CD4-positive, alpha-beta T cell treated with Interferon alpha-2 for 1 hour (primary cell): ENCODE data around the gene NECTIN3.

Experiments
- DNase-seq, 2 donors: peaks; one replicate each; pipeline ENCODE4 v3.0.0-alpha.2; 2020 to 2022

Gene NECTIN3

DNA sequence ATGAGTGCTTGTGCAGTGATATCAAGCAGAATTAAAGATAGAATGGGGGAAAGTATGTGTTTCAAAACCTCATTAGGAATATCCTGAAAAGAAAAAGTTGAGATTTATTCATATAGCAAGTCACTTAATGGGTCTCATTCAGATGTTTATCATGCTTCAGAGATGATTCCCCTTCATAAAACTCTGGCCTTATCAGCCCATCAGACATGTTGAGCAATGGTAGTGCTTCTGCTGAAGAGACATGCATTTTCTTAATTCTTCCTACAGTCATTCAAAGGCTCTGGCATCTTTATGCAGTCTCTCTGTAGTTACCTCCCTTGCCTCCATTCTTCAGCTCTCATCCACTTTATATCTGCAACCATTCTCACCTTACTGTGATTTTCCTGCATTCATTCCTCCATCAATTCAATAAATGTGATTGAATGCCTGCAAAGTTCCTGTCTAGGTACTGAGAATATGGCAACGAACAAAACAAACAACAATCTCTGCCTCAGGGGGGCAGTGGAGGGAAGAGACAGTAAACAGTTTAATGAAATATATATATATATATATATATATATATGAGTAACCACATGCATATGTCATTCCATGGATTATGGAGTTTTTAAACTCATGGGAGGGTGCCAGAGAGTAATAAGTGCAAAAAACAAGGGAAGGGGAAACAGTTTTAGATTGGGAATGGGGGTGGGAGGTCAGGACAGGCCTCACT lies 138.5 kb downstream of the NECTIN3 start:
- DNase-seq, result peak in 1 of 2 donors; percentile 11

DNA sequence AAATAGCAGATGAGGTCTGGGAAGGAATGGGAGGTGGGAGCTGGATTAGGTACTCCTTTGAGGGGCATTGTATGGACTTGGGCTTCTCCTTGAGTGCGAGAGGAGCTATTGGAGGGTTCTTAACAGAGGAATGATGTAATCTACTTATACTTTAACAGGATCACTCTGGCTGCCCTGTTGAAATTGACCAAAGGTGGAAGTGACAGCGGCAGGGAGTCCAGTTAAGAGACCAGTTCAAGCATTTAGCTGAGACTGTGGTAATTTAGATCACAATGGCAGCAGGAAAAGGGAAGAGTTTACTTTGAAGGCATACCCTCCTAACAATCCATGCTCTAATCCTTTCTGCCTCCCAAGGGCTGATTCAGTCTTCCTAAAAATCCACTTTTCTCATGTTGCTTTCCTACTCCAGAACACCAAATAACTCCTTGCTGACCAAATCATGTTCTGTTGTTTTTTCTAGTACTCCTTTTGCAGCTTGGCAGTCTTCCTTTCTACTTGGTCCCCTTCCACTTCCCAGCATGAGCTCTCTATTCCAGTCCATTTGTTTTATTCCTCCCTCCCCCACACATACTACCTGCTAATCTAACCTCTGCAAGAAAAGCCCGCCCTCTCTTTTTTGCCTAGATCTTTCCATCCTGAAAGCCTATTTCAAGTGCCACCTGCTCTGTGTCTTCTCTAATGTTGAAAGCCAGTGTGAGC lies 139.4 kb downstream of the NECTIN3 start:
- no peak for DNase-seq

DNA sequence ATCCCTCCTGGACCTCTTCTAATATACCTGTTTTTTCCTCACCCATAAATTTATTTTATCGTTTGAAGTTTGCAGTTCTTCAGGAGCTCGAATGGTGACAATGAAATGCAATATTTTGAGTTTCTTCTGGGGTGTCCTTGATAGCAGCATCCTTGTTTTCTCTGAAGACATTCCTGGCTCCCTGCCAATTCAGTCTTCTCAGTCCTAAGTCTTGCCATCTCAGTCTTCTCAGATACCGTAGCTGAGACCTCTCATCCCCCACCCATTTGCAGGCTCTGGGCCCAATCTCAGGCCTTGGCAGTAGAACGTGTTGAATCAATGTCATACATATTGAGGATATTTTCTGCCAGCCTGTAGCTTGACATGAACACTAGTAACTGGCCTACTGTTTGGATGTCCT lies 140.9 kb downstream of the NECTIN3 start:
- no peak for DNase-seq

DNA sequence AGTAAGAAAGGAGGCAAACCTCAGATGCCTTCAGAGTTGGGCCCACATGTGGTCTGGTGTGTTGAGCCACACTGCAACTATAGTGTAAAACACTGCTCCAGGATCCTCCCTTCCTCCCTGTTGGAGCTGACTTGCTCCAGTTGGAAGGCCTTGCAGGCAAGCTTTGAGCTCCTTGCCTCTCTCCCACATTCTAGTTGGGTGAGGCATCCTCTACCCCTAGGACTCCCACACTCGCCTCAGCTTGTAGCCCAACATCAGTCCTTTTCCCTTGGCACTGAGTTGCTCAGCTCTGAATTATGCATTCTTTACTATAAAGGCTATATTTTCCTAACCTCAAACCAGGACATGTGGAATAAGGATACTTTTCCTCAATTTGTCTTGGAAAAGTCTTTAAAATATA lies 143.9 kb downstream of the NECTIN3 start:
- DNase-seq, result no peak

DNA sequence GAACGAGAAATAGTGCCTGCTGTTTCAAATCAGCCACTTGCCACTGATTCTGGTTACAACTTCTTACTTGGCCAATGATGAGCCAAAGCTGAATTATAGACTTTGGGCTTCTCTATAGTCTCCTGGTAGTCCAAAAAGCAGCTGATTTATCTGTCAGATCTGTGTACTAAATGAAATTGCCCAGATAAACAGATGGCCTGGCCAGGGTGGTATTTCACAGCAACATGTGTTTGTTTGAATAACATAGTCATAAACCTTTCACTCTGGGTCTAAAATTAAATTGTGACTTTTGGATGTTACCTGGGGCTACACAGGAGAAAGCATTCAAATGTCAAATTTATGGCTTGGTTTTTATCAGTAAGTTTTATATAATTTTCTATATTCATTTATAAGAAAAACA lies 147.0 kb downstream of the NECTIN3 start:
- DNase-seq, result no peak

DNA sequence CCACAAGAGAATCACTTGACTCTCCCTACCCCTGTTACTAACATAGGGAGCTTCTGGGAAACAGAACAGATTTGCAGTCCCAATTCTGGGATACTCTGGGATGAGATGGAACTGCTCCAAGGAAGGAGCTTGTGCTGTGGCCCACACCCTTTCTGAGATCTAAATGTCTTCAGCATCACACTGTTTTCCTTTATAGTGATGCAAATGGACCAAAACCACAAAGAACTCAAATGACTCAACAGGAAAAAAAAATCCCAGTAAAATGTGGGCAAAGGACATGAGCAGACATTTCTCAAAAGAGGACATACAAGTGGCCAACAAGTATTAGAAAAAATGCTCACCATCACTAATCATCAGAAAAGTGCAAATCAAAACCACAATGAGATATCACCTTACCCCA lies 155.6 kb downstream of the NECTIN3 start:
- no peak for DNase-seq

DNA sequence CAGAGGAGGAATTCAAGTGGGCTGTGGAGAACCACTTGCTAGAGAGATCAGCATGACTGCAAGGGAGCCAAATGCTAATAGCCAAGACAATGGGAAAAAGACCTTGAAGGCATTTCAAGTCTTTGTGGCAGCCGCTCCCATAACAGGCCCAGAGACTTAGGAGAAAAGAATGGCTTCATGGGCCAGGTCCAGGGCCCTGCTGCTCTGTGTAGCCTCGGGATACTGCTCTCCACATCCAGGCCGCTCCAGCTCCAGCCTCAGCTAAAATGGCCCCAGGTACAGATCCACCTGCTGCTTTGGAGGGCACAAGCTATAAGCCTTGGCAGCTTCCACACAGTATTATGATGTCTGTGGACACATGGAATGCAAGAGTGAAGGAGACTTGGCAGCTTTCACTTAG lies 157.7 kb downstream of the NECTIN3 start:
- no peak for DNase-seq

DNA sequence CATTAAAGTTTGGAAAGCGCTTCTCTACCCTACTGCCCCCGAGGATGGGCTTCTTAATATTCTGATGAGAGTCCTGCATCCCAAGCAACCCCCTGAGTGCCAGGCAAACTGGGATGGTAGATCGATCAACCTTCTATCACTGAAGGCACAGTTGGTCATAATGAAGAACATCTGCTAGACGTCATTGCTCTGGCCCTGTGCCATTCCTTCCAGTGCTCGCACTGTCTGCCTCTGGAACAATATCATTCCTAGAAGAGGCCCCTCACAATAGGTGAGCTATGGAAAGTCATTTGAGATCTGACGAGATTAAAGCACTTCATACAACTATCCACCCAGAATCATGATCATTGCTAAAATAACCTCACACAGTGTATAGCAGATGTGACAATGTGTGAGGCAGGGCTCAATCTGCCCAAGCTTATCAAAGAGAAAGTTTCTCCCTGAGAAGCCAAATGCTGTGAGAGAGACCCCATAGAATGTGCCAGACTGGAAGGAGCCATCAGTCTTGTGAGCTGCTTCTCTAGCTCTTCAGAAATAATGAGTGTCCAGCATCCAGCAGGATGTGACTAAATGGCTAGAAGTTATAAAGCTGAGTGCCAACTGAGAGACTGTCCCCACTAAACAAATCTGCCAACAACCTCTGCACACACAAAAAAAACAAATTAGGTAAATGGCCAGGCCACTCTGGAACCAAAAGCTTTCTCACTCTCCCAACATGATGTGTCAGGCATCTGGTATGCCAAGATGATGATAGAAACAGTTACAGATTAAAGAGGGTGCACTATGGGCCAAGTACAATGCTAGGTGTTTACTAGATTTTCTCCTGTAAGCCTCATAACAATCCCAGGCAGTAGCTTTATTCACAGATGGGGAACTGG lies 165.5 kb downstream of the NECTIN3 start:
- no peak for DNase-seq

DNA sequence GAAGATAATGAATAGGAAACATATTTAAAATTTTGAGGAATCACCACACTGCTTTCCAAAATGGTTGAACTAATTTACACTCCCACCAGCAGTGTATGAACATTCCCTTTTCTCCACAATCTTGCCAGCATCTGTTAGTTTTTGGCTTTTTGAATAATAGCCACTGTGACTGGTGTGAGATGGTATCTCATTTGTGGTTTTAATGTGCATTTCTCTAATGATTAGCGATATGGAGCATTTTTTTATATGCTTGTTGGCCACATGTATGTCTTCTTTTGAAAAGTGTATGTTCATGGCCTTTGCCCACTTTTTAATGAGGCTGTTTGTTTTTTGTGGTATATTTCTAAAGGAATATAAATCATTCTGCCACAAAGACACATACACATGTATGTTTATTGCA lies 166.3 kb downstream of the NECTIN3 start:
- DNase-seq, result no peak

DNA sequence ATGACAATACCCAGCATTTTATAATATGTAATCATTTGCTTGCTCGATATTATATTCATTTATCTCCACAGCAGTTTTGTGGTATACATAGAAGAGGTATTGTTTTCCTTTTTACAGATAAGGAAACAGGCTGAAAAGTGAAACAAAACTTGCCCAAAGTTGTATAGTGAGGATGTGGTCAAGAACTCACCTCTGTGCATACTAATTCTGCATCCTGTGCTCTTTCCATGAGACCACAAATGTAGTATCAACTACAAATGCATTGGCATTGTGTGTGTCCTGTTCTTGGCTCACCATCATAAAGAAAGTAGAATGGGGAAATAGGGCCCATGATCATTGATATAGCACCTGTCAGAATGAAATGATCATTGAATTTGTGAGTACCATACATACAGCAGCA lies 167.3 kb downstream of the NECTIN3 start:
- DNase-seq, result peak in 1 of 2 donors; percentile 62

DNA sequence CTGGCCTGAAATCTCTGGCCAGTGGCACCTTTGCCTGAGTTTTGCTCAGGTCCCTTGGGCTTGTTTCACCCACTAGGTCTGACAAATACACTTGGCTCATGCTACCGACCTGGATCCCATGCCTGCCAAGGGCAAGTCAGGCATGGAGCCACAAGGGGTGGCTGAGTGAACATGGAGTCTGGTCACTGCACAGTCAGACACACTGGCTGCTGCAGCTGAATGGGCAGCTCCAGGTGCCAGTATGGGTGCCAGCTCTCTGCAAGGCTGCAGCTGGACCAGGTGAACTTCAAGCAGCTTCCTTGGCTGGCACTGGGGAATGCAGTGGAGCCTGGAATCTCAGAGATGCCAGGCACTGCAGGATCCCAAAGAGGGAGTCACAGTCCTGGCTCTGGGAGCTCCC lies 170.3 kb downstream of the NECTIN3 start:
- DNase-seq, result no peak
